ENCODE results near the gene FAM151A. TPM values are rescaled to one million over a fixed set of nuclear protein-coding genes. Genes with fewer than 3 reads are reported as not detected.

FAM151A gene
- total and polyA plus RNA-seq, 2 experiments from 2014 or later: 0.10 TPM; not detected in 1

GRCh38 chr1:54597455-54598030 is 25.8 kb downstream of the FAM151A start (continued):
- TF ChIP-seq, protein P1, sequence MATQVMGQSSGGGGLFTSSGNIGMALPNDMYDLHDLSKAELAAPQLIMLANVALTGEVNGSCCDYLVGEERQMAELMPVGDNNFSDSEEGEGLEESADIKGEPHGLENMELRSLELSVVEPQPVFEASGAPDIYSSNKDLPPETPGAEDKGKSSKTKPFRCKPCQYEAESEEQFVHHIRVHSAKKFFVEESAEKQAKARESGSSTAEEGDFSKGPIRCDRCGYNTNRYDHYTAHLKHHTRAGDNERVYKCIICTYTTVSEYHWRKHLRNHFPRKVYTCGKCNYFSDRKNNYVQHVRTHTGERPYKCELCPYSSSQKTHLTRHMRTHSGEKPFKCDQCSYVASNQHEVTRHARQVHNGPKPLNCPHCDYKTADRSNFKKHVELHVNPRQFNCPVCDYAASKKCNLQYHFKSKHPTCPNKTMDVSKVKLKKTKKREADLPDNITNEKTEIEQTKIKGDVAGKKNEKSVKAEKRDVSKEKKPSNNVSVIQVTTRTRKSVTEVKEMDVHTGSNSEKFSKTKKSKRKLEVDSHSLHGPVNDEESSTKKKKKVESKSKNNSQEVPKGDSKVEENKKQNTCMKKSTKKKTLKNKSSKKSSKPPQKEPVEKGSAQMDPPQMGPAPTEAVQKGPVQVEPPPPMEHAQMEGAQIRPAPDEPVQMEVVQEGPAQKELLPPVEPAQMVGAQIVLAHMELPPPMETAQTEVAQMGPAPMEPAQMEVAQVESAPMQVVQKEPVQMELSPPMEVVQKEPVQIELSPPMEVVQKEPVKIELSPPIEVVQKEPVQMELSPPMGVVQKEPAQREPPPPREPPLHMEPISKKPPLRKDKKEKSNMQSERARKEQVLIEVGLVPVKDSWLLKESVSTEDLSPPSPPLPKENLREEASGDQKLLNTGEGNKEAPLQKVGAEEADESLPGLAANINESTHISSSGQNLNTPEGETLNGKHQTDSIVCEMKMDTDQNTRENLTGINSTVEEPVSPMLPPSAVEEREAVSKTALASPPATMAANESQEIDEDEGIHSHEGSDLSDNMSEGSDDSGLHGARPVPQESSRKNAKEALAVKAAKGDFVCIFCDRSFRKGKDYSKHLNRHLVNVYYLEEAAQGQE (IDR thresholded peaks at IDR 0.05; ENCODE audit: unreplicated experiment): no peak
- TF ChIP-seq ZNF114 (CRISPR knock-in tag; IDR thresholded peaks at IDR 0.05) (no peak), JUNB (IDR thresholded peaks at IDR 0.05; ENCODE audit: unreplicated experiment) (no peak), EZH2 (IDR thresholded peaks at IDR 0.05; ENCODE audit: low read depth, unreplicated experiment) (no peak), NANOG (IDR thresholded peaks at IDR 0.05; ENCODE audit: borderline replicate concordance) (no peak), EZH2phosphoT487 (IDR thresholded peaks at IDR 0.05; ENCODE audit: unreplicated experiment) (no peak), CREB1 (CRISPR knock-in tag; IDR thresholded peaks at IDR 0.05; ENCODE audit: low read depth) (no peak)

GRCh38 chr1:54596756-54597155 is 26.6 kb downstream of the FAM151A start:
- H2AFZ ChIP-seq: no peak overlapping the region
- Mint-ChIP-seq H3K4me3 (no peak overlapping the region), H3K27me3 (ENCODE audit: insufficient read depth, low read depth, poor library complexity) (peaks cover 2% of the 10 kb centered on the region), H3K36me3 (ENCODE audit: low read depth) (no peaks in the 10 kb centered on the region; the same call in 2 of the 3 replicates), H3K4me1 (peaks cover 7% of the 10 kb centered on the region), H3K27ac (no peak overlapping the region), H3K9me3 (no peaks in the 10 kb centered on the region)
- H3K4me3 ChIP-seq: no peak overlapping the region
- no peak overlapping the region for H3K4me2 ChIP-seq
- H3F3A ChIP-seq (replicated peaks; ENCODE audit: low read depth): no peaks in the 10 kb centered on the region
- H3K79me2 ChIP-seq (replicated peaks; ENCODE audit: insufficient read depth): no peaks in the 10 kb centered on the region
- no peaks in the 10 kb centered on the region for H3K9me2 ChIP-seq (ENCODE audit: insufficient read depth)
- DNase-seq (ENCODE audit: low spot score) (no peak), ATAC-seq (no peak)
- H4K20me1 ChIP-seq (replicated peaks; ENCODE audit: insufficient read depth): no peaks in the 10 kb centered on the region
- no peaks in the 10 kb centered on the region for H3K27me3 ChIP-seq (ENCODE audit: insufficient read depth)
- H3K4me1 ChIP-seq (ENCODE audit: insufficient read depth): peaks cover 5% of the 10 kb centered on the region; the same call in 1 of the 2 replicates
- H3K36me3 ChIP-seq (ENCODE audit: insufficient read depth): no peaks in the 10 kb centered on the region
- H3K27ac ChIP-seq (ENCODE audit: low read depth): no peak overlapping the region
- no peak for TF ChIP-seq EZH2 (IDR thresholded peaks at IDR 0.05; ENCODE audit: low read depth, unreplicated experiment)
- TF ChIP-seq, protein P2, sequence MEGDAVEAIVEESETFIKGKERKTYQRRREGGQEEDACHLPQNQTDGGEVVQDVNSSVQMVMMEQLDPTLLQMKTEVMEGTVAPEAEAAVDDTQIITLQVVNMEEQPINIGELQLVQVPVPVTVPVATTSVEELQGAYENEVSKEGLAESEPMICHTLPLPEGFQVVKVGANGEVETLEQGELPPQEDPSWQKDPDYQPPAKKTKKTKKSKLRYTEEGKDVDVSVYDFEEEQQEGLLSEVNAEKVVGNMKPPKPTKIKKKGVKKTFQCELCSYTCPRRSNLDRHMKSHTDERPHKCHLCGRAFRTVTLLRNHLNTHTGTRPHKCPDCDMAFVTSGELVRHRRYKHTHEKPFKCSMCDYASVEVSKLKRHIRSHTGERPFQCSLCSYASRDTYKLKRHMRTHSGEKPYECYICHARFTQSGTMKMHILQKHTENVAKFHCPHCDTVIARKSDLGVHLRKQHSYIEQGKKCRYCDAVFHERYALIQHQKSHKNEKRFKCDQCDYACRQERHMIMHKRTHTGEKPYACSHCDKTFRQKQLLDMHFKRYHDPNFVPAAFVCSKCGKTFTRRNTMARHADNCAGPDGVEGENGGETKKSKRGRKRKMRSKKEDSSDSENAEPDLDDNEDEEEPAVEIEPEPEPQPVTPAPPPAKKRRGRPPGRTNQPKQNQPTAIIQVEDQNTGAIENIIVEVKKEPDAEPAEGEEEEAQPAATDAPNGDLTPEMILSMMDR (conservative IDR thresholded peaks at IDR 0.05; ENCODE audit: low read depth in 2 of 2): no peak
- no peak for TF ChIP-seq ZNF114 (CRISPR knock-in tag; IDR thresholded peaks at IDR 0.05)
- no peak for TF ChIP-seq POLR2AphosphoS5 (IDR thresholded peaks at IDR 0.05; ENCODE audit: low read depth)
- no peak for TF ChIP-seq EZH2phosphoT487 (IDR thresholded peaks at IDR 0.05; ENCODE audit: unreplicated experiment)
- no peak for TF ChIP-seq NANOG (IDR thresholded peaks at IDR 0.05; ENCODE audit: borderline replicate concordance)
- no peak for TF ChIP-seq ETS1 (IDR thresholded peaks at IDR 0.05)
- TF ChIP-seq STAT1 (IDR thresholded peaks at IDR 0.05; ENCODE audit: unreplicated experiment): no peak
- no peak for TF ChIP-seq ZNF331 (CRISPR knock-in tag; IDR thresholded peaks at IDR 0.05; ENCODE audit: low read depth)

All from GM23338 (cell line).